MM.1S (cell line): ENCODE data around the gene MICU2.

Experiments used
- DNase-seq: peaks from one replicate; pipeline ENCODE4 v3.0.0-alpha.2; 2015
- H2AFZ ChIP-seq: fragments of 300-600 bp; sonication (generic); 2 replicates; pipeline ENCODE4 v1.6.0; 2016; ENCODE audit warnings: antibody characterized with exemption, low read length
- H3F3A ChIP-seq: fragments of 300-600 bp; sonication (generic); 2 replicates; pipeline ENCODE4 v1.6.1; 2016; ENCODE audit warnings: mild to moderate bottlenecking, antibody characterized with exemption, low read length, moderate library complexity, mixed read lengths; ENCODE audit not compliant: insufficient read depth
- H3K27ac ChIP-seq: fragments of 300-600 bp; sonication (generic); 2 replicates; pipeline ENCODE4 v1.5.1; 2016; ENCODE audit warnings: mild to moderate bottlenecking, low read length
- H3K27me3 ChIP-seq: fragments of 300-600 bp; sonication (generic); replicated peaks from 2 replicates; pipeline ENCODE4 v1.6.0; 2016; ENCODE audit warnings: low read length; ENCODE audit not compliant: insufficient read depth
- H3K36me3 ChIP-seq: fragments of 300-600 bp; sonication (generic); replicated peaks from 2 replicates; pipeline ENCODE4 v1.6.1; 2016; ENCODE audit warnings: mild to moderate bottlenecking, low read length, mixed read lengths; ENCODE audit not compliant: insufficient read depth
- H3K4me1 ChIP-seq: fragments of 300-600 bp; sonication (generic); 2 replicates; pipeline ENCODE4 v1.6.1; 2016; ENCODE audit warnings: low read length, mixed read lengths
- H3K4me2 ChIP-seq: fragments of 300-600 bp; sonication (generic); 2 replicates; pipeline ENCODE4 v1.6.0; 2016; ENCODE audit warnings: low read depth, low read length
- H3K4me3 ChIP-seq: fragments of 300-600 bp; sonication (generic); 2 replicates; pipeline ENCODE4 v1.5.1; 2016; ENCODE audit warnings: low read length, mixed read lengths
- H3K79me2 ChIP-seq: fragments of 300-600 bp; sonication (generic); 2 replicates; pipeline ENCODE4 v1.6.1; 2016; ENCODE audit warnings: mixed run types, low read length, mixed read lengths
- H3K9ac ChIP-seq: fragments of 300-600 bp; sonication (generic); 2 replicates; pipeline ENCODE4 v1.6.1; 2016; ENCODE audit warnings: low read length, mixed read lengths
- H3K9me2 ChIP-seq: fragments of 300-600 bp; sonication (generic); replicated peaks from 2 replicates; pipeline ENCODE4 v1.6.1; 2016; ENCODE audit warnings: mild to moderate bottlenecking, low read length, mixed read lengths; ENCODE audit not compliant: insufficient read depth
- H3K9me3 ChIP-seq: fragments of 300-600 bp; sonication (generic); replicated peaks from 2 replicates; pipeline ENCODE4 v1.6.1; 2016; ENCODE audit warnings: mild to moderate bottlenecking, low read length, mixed read lengths; ENCODE audit not compliant: insufficient read depth
- H4K20me1 ChIP-seq: fragments of 300-600 bp; sonication (generic); 2 replicates; pipeline ENCODE4 v1.6.1; 2016; ENCODE audit warnings: mild to moderate bottlenecking, low read length, moderate library complexity, mixed read lengths; ENCODE audit not compliant: insufficient read depth
- CTCF ChIP-seq: fragments of 300-600 bp; sonication (generic); IDR thresholded peaks from 2 replicates; pipeline ENCODE4 v1.5.1; 2016; ENCODE audit warnings: antibody characterized with exemption, low read length, mixed read lengths
- EZH2 ChIP-seq: fragments of 300-600 bp; sonication (generic); optimal IDR thresholded peaks from 2 replicates; pipeline ENCODE3; 2017; ENCODE audit warnings: low read depth, mild to moderate bottlenecking, antibody characterized with exemption, low read length, mixed read lengths
- EZH2phosphoT487 ChIP-seq: fragments of 300-600 bp; sonication (generic); IDR thresholded peaks from 2 replicates; pipeline ENCODE4 v1.6.1; 2018; ENCODE audit warnings: antibody characterized with exemption, low read length

The MICU2 gene

GRCh38 chr13:21550918-21551317 is 53.1 kb downstream of the MICU2 start:
- H3K9me2 ChIP-seq = no peaks in the 10 kb centered on the region
- no peaks in the 10 kb centered on the region for H3K36me3 ChIP-seq
- H4K20me1 ChIP-seq = no peaks in the 10 kb centered on the region
- H3K9me3 ChIP-seq = no peaks in the 10 kb centered on the region
- H3F3A ChIP-seq = no peaks in the 10 kb centered on the region
- H3K4me1 ChIP-seq = no peaks in the 10 kb centered on the region
- no peak overlapping the region for H3K4me3 ChIP-seq
- H3K79me2 ChIP-seq = no peaks in the 10 kb centered on the region
- H3K27me3 ChIP-seq = no peaks in the 10 kb centered on the region
- no peak overlapping the region for H3K27ac ChIP-seq
- H3K9ac ChIP-seq = no peak overlapping the region
- no peak overlapping the region for H2AFZ ChIP-seq
- H3K4me2 ChIP-seq = no peak overlapping the region
- DNase-seq = no peak
- TF ChIP-seq EZH2 = no peak
- TF ChIP-seq EZH2phosphoT487 = no peak
- TF ChIP-seq CTCF = no peak

GRCh38 chr13:21549633-21550032 is 54.3 kb downstream of the MICU2 start:
- H3K9me2 ChIP-seq = no peaks in the 10 kb centered on the region
- no peaks in the 10 kb centered on the region for H3K36me3 ChIP-seq
- H3K4me1 ChIP-seq = no peaks in the 10 kb centered on the region
- H2AFZ ChIP-seq = no peak overlapping the region
- no peak overlapping the region for H3K9ac ChIP-seq
- no peak overlapping the region for H3K4me3 ChIP-seq
- H4K20me1 ChIP-seq = no peaks in the 10 kb centered on the region
- TF ChIP-seq EZH2phosphoT487 = no peak
- no peak for TF ChIP-seq CTCF
- TF ChIP-seq EZH2 = no peak
- no peak overlapping the region for H3K4me2 ChIP-seq
- no peak overlapping the region for H3K27ac ChIP-seq
- H3K79me2 ChIP-seq = no peaks in the 10 kb centered on the region
- no peaks in the 10 kb centered on the region for H3K27me3 ChIP-seq
- no peaks in the 10 kb centered on the region for H3F3A ChIP-seq
- no peak for DNase-seq
- no peaks in the 10 kb centered on the region for H3K9me3 ChIP-seq

GRCh38 chr13:21548577-21548976 is 55.4 kb downstream of the MICU2 start:
- Histone ChIP-seq H2AFZ (no peak overlapping the region), H4K20me1 (no peaks in the 10 kb centered on the region)
- no peak for TF ChIP-seq EZH2
- TF ChIP-seq EZH2phosphoT487 = no peak
- TF ChIP-seq CTCF = no peak

More at GRCh38 chr13:21548577-21548976, 55.4 kb downstream of the MICU2 start:
- no peak overlapping the region for H3K4me3 ChIP-seq
- H3K27me3 ChIP-seq = no peaks in the 10 kb centered on the region
- no peaks in the 10 kb centered on the region for H3K79me2 ChIP-seq
- H3K9me2 ChIP-seq = no peaks in the 10 kb centered on the region
- H3K4me1 ChIP-seq = no peaks in the 10 kb centered on the region
- H3K4me2 ChIP-seq = no peak overlapping the region
- H3K9me3 ChIP-seq = no peaks in the 10 kb centered on the region
- H3K27ac ChIP-seq = no peak overlapping the region
- no peaks in the 10 kb centered on the region for H3K36me3 ChIP-seq
- H3K9ac ChIP-seq = no peak overlapping the region
- H3F3A ChIP-seq = no peaks in the 10 kb centered on the region
- no peak for DNase-seq
